G401.6 (cell line): Measurements from ENCODE around the gene RERE.
"Not testable (repeated sequence)": the region's sequence is repeated elsewhere in the genome, so short reads cannot be mapped to it uniquely, and the experiment has no call there.

Source experiments
- FAIRE-seq: peaks from 2 replicates; lab custom pipeline; 2012; peaks lifted over from hg19 to GRCh38; lab: Jason Lieb, UNC

RERE gene

GRCh38 chr1:8714173-8714572 lies 103.3 kb downstream of the RERE start:
- FAIRE-seq: no peak

GRCh38 chr1:8712413-8713231 lies 104.8 kb downstream of the RERE start:
- FAIRE-seq: no peak

- peak; percentile 88 for FAIRE-seq
Measured at GRCh38 chr1:8711873-8712412, 105.5 kb downstream of the RERE start.

GRCh38 chr1:8711151-8711550 lies 106.3 kb downstream of the RERE start:
- no peak for FAIRE-seq

GRCh38 chr1:8708259-8708658 lies 109.2 kb downstream of the RERE start:
- FAIRE-seq: no peak

GRCh38 chr1:8706995-8707396 lies 110.4 kb downstream of the RERE start:
- FAIRE-seq: no peak

GRCh38 chr1:8706291-8706690 lies 111.1 kb downstream of the RERE start:
- FAIRE-seq: no peak

- FAIRE-seq: peak; percentile 8
Measured at GRCh38 chr1:8704866-8705506, 112.5 kb downstream of the RERE start.

GRCh38 chr1:8702850-8703810 lies 114.3 kb downstream of the RERE start:
- no peak for FAIRE-seq

GRCh38 chr1:8702472-8702849 lies 115.0 kb downstream of the RERE start:
- FAIRE-seq: peak; percentile 11

GRCh38 chr1:8701794-8702471 lies 115.5 kb downstream of the RERE start:
- FAIRE-seq: no peak

GRCh38 chr1:8699679-8700078 lies 117.8 kb downstream of the RERE start:
- no peak for FAIRE-seq

- no peak for FAIRE-seq
Measured at GRCh38 chr1:8698937-8699447, 118.4 kb downstream of the RERE start.

GRCh38 chr1:8698012-8698630 lies 119.3 kb downstream of the RERE start:
- FAIRE-seq: no peak

GRCh38 chr1:8695442-8695841 lies 122.0 kb downstream of the RERE start:
- not testable (repeated sequence) for FAIRE-seq

GRCh38 chr1:8693107-8693506 lies 124.3 kb downstream of the RERE start:
- no peak for FAIRE-seq

- no peak for FAIRE-seq
Measured at GRCh38 chr1:8691662-8692061, 125.8 kb downstream of the RERE start.

GRCh38 chr1:8690253-8690525 lies 127.3 kb downstream of the RERE start:
- no peak for FAIRE-seq

GRCh38 chr1:8689431-8690252 lies 127.8 kb downstream of the RERE start:
- no peak for FAIRE-seq

- no peak for FAIRE-seq
Measured at GRCh38 chr1:8687538-8687937, 129.9 kb downstream of the RERE start.

- no peak for FAIRE-seq
Measured at GRCh38 chr1:8687039-8687438, 130.4 kb downstream of the RERE start.
